Central memory CD4-positive, alpha-beta T cell (primary cell): Measurements from ENCODE around the gene RTL1.

Source experiments
- DNase-seq: peaks from one replicate; pipeline ENCODE4 v3.0.0; 2022

Gene RTL1

DNA sequence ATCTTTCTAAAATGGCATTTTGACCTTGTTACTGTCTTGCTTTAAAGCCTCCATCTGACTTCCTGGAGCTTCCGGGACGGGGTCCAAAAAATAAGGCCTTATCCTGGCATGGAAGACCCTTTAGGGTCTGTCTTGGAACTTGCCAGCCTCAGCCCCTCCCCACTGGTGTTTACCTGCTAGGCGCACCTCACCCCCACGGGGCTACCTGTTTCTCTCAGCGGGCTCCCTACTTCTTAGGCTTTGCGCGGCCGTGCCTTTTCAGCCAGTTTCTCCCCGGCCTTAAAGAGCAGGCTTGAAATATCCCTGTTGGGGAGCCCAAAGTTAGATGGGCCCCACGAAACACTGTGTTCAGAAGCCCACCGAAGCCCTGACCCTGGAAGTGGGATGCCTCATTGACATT is 5.1 kb downstream of the RTL1 start:
- DNase-seq, result no peak

DNA sequence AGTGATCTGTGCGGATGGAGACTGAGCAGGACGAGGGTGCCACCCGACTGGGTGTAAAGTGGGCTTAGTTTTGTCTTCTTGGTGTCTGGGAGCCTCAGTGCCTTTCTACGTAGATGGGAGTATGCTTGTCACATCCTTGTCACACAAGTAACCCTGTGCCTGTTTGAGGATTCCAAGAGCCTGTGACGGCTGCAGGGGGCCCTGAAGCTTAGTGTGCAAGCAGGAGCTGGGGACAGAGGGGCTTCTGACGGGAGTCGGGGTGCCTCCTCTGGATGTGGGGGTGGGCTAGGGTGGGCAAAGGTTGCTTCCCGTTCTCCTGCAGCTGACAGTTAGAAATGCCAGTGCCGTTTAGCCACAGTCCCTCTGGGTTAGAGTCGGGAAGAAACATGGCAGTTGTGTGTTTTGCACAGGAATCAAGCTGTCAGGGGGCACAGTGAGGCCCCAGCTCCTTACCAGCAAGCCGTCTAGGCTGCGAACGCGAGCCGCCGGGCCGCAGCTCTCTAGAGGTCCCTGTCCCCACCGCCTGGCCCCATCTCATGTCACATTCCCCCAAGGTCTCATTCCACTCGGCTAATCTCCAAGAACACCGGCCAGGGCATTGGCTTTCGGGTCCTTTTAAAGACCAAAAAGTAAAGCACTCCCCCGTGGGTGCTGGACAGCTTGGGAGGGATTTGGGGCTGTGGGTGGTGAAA is 7.0 kb downstream of the RTL1 start:
- DNase-seq, result no peak

DNA sequence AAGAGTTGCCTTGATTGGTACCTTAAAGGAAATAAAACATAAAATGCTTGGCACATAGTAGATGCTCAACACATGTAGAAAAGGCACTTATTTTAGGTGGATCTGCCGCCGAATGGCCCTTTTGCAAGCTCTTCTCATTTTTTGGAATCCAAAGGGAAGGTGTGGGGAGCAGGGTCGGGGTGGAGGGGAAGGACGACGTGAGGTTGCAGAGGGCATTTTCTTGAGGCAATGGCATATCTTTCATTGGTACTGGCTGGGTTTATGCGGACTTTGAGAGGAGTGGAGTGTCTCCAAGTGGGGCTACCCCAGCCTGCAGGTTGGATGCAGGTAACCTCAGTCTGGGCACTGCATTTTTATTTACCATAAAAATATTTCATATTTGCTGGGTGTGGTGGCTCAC is 8.1 kb downstream of the RTL1 start:
- no peak for DNase-seq

DNA sequence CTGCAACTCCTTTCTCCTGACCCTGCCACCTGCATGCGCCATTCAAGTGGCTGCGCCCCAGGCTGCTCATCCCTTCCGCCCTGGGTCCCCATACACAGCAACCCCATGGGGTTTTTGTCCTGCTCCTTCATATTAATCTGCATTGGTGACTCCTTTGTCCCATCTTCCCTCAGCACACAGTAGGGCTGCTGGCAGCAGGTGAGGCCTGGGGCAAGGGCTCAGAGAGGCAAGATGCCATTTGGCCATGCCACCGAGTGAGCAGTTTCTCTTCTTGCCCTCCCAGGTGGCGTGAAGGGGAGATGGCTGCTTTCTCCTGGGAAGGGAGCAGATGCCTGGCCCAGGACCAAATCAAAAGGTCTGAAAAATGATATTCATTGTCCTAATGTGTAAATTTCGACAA is 9.1 kb downstream of the RTL1 start:
- no peak for DNase-seq

DNA sequence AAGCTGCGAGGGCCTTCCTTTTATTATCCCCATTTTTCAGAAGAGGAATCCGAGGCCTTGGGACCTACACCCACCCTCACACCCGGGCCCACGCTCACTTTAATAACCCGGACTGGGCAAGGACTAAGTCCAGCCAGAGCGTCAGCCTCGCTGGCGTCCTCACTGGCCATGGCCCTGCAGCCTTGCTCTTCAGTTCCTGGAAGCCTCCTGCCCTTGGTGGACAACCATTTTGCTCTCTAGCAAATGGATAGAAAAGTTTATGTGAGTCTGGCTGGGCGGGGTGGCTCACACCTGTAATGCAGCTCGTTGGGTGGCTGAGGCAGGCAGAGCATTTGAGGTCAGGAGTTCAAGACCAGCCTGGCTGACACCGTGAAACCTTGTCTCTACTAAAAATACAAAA is 9.8 kb downstream of the RTL1 start:
- DNase-seq, result no peak

DNA sequence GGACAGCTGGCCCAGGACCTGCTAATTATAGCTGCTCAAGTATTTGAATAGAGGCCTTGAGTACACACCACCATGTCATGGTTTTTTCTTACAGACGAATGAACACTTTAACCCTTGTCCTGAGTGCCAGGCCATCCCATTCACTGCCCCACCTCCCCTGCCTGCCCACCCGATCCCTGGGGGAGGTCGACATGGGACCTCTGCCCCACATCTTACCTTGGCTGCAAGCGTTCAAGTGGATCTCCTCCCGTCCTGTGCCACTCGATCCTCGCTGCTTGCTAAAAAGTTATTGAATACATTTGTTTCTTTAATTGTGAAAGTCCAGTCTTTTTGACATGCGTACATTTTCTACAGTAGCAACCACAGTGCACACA is 10.3 kb downstream of the RTL1 start:
- DNase-seq, result no peak

DNA sequence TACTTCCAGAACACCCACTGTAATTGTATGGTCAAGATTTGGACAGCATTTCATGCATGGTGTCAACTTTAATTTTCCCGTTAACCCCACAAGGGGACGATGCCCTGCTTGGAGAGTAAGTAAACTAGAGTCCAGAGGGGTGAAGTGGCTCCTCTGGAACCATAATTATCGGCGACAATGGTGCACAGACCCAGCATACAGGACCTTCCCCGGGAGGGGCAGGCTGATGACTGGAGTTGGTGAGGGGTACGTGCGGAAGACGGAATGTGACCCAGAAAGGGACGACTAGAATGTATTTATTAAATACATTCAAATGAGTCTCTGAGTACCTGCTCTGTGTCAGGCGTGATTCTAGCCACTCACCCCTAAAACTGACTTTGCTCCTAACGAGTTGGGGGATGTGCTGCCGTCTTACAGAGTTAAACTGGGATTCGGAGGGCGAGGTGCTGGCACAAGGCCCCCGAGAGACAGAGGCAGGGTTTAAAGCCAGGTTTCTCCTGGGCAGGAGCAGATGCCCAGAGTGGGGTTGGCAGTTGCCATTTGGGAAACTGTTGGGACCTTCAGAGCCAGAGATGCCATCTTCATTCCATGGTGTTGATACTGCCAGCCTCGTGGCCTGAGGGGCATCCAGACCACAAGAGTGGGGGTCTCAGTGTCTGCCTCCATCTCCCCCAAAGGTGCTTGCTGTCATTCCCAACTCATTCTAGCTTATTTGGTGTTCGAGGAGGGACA is 10.9 kb downstream of the RTL1 start:
- DNase-seq, result no peak

DNA sequence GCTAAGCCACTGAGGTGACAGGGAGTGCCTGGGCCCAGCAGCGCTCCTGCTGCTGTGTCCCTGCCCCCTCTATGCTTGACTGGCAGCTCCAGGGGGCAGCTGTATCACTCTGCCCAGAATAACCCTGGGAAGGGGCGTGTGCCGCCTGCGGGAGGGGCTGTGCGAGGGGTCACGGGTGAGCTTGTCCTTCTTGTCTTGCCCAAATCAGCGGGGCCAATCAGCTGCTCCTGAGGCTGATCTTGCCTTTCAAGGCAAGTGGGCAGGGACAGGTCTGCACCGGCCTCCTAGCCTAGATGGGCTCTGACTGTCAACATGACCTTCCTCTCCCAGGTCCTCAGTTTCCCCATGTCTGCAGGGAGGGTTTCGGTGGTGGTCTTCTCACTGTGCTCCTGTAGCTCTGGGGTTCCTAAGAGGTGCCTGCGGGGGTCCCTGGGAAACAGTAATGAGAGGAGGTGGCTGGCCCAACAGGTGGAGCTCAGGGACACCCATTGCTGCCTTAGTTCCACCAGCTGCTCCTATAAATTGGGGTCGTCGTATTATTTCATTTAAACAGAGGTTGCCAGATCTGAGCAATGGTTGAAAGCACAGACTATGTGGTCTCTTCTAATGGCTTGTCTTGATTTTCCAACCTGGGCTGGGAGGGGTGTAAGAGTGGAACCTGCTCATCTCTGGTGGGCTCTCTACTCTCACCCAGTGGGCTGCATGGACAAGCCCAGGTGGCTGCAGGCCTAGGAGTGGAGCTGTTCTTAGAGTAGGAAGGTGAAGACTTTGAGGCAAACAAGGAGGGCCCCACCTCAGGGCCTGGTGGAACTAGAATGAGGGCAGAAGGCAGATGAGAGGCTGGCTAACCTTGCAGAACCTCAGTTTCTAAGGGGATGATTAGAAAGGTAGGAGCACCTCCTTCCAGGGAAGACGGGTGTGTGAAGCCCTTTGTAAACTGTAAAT is 11.7 kb downstream of the RTL1 start:
- no peak for DNase-seq

DNA sequence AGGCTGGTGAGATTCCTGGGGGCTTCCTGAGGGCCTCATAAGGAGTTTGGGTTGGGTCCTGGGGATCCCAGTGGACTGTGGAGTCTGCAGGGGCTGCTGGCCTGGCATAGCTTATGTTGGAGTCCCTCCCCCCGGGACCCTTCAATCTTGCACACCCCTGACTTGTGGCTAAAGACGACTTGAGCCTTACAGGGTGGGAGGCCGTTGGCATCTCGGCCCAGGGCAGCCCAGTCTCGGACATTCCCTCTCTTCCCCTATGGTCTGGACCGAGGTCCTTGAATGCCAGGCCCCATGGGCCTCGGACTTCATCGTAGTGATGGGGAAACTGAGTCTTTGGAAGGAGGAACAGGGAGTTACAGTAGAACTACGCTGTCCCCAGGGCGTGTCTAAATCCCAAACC is 12.5 kb downstream of the RTL1 start:
- no peak for DNase-seq

DNA sequence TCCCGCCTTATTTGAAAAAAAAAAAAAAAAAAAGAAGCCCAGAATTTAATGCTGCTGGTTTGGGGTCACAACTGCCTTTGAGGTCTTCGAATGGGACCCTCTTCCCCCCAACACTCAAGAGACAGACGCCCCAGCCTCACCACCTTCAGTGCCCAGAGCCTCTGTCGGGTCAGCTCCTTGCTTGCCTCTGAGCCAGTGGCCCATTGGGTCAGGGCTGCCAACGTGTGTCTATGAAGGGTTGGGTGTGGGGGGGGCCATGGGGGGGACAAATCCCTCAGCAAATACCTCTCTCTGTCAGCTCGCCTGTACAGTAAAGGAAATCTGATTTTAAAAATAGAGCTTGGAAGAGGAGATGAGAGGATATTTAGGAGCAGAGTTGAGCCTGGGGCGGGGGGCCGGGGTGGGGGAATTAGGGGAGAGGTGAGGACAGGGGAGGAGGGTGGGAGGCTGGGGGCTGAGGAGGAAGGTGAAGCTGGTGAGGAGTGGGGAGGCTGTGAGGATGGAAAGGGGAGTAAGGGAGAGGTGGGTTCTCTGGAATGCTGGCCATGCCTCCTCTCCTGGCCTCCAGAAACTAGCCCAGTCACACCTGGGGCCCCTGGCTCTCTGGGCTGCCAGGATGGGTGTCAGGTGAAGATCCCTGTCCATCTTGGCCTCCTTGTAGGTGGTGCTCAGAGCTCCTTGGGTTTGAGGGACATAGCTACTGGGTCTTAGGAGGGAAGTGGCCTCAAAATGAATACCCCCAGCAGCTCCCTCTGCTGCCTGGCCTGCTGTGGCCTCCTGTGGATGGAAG is 13.3 kb downstream of the RTL1 start:
- DNase-seq, result no peak

DNA sequence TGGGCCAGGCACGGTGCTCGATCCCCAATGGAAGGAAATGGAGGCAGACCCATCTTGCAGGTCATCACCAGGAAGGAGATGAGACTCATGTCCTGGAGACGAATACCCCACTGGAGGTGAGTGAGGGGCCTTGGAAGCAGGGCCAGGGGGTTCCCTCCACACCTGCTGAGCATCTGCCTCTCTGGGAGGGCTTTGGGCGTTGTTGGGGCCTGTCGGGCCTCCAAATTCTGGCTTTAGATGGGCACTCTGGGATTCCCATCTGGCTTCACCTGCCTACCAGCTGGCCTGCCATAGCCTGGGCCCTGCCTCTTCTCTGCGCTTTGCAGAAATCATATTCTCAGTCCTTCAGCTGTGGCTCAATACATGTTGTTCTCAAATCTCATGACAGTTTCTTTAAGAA is 13.9 kb downstream of the RTL1 start:
- DNase-seq, result no peak

DNA sequence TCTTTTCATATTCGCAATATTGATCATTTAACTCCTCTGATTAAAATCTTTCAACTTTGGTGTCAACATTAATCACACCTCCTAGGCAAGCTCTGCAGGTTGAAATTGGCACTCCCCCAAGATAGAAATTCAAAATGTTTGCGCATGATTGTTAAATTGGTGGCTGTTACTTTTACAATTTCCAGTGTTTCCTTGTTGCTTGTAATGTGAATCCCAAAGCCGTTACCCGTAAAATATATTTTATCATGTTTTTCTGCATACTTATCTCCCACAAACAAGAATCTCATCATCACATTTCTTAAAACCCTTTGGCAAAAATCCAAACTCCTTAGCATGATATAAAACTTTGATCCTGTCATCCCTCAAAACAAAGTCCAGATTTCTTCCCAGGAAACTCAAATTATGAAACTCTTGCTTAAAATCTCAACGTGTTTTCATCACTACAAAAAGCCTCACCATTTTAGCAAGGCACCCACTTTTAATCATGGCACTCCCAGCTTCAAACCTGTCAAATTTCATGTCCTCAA is 14.7 kb downstream of the RTL1 start:
- no peak for DNase-seq

DNA sequence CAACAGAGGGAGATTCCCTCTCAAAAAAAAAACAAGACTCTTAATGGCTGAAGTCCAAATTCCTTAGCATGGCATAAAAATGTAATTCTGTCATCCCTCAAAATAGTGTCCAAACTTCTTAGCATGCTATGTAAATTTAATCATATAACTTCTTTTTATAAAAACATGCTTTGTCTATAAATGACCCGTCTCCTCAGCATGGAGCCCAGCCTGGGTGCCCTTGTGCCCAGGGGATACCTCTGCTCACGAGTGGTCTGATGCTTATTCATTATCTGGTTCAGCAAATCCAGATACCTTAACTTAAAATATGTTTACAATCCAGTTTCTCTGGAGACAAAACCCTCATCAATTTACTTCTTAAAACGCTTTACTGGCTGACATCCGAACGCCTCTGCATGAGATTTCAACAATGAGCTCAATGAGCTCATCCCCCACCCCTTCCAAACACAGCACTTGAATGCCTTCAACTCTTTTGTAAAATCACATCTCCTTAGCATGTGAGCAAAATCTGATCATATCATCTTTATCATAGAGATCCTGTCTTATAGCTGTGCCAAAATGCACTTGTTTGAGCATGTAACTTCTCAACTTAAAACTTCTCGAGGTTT is 15.7 kb downstream of the RTL1 start:
- no peak for DNase-seq

DNA sequence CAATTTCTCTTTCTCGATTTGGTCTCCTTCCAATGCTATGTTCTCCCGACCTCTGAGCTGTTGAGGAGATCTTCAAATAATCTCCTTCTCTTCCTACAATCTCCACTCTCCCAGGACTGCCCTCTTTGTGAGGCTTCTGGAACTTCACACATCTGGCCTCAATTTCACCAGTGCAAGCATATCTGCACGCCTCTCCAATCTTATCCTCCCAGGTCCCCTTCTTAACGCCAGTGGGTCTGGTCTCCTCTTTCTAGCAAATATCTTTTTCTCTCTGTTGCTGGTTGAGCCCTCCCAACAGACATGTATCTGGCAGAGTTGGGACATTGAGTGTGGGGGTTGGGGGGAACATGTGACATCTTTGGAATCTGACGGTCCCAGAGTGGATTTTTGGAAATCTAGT is 17.9 kb downstream of the RTL1 start:
- DNase-seq, result no peak

DNA sequence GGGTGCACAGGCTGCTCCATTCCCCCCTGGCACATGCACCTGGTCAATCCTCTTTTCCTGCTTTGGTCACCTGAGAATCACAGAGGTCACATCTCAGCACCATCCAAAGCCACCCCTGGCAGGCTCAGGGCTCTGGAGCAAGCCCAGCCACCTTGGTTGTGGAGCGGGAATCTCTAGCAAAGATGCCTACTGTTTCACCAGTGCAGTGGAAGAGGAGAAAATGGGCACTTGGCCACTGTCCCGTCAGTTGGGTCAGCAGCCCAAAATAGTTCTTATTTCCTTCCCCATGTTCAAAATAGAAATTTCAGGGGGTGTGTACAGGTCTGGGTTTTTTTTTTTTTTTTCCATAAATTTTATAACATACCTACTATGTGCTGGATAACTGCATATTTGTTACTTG is 18.3 kb downstream of the RTL1 start:
- no peak for DNase-seq

DNA sequence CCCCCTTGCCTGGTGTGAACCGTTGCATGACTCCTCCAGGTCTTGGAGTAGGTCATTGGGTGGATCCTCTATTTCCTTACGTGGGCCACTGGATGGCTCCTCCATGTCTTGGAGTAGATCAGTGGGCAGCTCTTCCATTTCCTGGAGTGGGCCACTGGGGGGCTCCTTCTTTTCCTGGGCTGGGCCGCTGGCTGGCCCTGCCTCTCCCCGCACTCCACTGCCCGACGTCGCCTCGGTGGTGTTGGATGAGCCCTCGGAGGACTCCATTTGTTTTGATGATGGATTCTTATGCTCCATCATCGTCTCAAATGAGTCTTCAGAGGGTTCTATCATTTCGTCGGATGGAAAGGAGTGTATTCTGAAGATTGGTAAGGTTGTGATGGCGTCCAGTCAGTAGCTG is 19.1 kb downstream of the RTL1 start:
- no peak for DNase-seq

DNA sequence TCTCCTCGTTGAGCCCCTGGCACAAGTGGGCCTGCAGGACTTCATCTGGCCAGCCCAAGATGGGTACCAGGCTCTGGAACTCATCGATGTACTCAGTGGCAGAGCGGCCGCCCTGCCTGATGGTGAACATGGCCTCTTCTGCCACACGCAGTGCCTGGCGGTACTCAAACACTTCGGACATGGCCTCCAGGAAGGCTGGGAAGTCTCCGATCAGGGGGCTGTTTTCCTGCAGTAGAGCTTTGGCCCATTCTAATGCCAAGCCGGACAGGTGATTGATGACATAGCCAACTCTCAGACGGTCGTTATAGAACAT is 19.8 kb downstream of the RTL1 start:
- no peak for DNase-seq

DNA sequence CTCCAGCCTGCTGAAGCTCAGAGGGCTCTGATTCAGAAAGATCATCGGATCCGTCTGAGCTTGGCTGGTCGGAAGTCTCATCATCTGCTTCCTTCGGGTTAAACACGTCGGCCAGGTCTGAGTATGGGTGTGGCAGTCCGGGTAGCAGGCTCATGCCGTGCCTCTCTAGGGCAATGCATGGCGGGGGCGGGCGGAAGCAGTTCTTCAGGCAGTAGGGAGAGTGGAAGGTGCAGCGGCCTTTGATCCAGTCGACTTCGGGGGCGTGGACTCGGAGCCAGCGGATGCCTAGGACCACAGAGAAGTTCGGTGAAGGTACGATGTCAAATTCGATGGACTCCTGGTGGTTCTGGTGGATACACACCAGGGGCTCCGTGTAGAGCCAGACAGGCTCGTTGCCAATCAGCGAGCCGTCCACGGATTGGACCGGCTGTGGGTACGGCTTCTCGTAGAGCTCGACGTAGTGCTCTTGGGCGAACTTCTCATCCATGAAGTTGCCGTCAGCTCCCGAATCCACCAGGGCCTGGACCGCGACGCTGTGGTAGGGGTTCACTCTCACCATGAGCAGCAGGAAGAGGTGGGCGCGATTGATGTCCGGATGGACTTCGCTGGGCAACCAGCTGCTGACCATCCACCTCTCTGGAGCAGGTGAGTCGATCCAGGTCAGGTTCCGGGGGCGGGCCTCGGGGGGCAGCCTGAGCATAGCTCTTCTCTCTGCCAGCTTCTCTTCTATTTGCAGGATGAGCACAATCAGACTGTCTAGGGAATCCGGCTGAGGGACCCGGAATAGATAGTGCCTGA is 20.3 kb downstream of the RTL1 start:
- DNase-seq, result no peak

DNA sequence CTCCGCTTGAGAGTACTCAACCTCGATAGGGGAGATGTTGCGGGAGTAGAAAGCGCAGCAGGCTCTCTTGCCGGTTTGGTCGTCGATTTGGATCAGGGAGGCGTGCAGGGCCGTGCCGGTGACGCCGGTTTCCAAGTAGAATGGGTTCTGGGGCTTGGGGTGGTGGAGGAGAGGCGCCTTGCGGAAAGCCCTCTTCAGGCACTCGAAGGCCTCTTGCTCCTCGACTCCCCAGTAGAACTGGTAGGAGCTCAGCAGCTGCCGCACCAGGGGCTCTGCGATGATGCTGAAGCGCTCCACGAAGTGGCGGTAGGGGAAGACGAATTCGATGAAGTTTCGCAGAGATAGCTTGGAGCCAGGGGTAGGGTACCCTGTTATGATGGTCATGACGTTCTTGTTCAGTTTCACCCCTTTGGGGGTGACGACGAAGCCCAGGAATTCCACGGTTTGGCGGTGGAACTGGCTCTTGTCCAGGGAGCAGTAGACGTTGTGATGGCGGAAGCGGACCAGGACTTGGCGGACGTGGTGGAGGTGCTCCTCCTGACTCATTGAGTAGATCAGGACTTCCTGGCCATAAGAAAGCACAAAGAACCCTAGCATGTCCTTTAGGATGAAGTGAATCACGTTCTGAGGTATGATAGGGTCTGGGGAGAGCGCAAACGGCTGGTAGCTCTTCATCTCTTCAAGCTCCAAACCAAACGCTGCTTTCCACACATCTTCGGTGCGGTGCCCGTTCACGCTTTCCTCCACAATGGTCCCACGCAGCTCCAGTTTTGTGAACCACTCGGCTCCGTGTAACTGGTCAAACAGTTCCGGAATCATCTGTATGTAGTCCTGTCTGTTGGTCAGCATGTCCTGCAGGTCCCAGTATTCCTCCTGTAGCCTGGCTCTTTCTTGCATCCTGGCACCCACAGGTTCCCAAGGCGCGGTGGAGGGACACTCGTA is 21.2 kb downstream of the RTL1 start:
- no peak for DNase-seq
